Endothelial cell of umbilical vein (primary cell): Measurements from ENCODE around the gene ACOT7. TPM values are rescaled to one million over a fixed set of nuclear protein-coding genes. Genes with fewer than 3 reads are reported as not detected.
A peak's percentile ranks its signal among the peaks of the same experiment; 100 is the strongest.

Source experiments
- BruUV-seq: library from RNA; stranded (reverse); fragments of 400-500 nt; replicated peaks from 2 replicates; lab custom pipeline; 2021; lab: Mats Ljungman, UMichigan
- CTCF ChIA-PET: fragments of 300-600, 350-600 bp; sonication (Branson Sonifier 250); formaldehyde crosslinking; loops from one replicate; lab custom pipeline; 2021; ENCODE audit warnings: antibody characterized with exemption, inconsistent platforms; lab: Charles Lee
- POLR2A ChIA-PET: fragments of 300-600, 350-600 bp; sonication (Branson Sonifier 250); formaldehyde crosslinking; loops from one replicate; lab custom pipeline; 2021; ENCODE audit warnings: antibody characterized with exemption, inconsistent platforms; lab: Charles Lee
- DNase-seq: peaks from one replicate; pipeline ENCODE4 v3.0.0-alpha.2; 2011; ENCODE audit warnings: low read depth, low spot score
- FAIRE-seq: peaks from 2 replicates; lab custom pipeline; 2011; peaks lifted over from hg19 to GRCh38; lab: Jason Lieb, UNC
- H2AFZ ChIP-seq: 2 replicates; pipeline ENCODE4 v1.6.0; 2012; ENCODE audit warnings: low read depth, low read length, control low read depth, inconsistent platforms
- H3K27ac ChIP-seq: 2 replicates; pipeline ENCODE4 v1.5.1; 2011; ENCODE audit warnings: low read depth, mild to moderate bottlenecking, control low read depth, low read length, moderate library complexity; ENCODE audit not compliant: insufficient read depth
- H3K27me3 ChIP-seq, 2 experiments: 2 replicates each; pipeline versions ENCODE4 v1.6.0 to v1.6.1; 2011; ENCODE audit warnings: low read length in 2 of 2, mixed read lengths in 1 of 2; ENCODE audit not compliant: control insufficient read depth in 2 of 2, insufficient read depth in 2 of 2
- H3K36me3 ChIP-seq, 2 experiments: 2 replicates in 1 of 2; 3 replicates in 1 of 2; pipeline ENCODE4 v1.5.1; 2011; ENCODE audit warnings: low read length in 2 of 2, mild to moderate bottlenecking in 1 of 2, moderate library complexity in 1 of 2; ENCODE audit not compliant: control insufficient read depth in 2 of 2, insufficient read depth in 2 of 2; ENCODE audit errors: extremely low read depth in 1 of 2
- H3K4me1 ChIP-seq: 3 replicates; pipeline ENCODE4 v1.5.1; 2011; ENCODE audit warnings: mild to moderate bottlenecking, low read length; ENCODE audit not compliant: control insufficient read depth, insufficient read depth; ENCODE audit errors: extremely low read depth
- H3K4me2 ChIP-seq: 2 replicates; pipeline ENCODE4 v1.6.1; 2011; ENCODE audit warnings: low read length, control low read depth, mixed read lengths; ENCODE audit not compliant: insufficient read depth
- H3K4me3 ChIP-seq, 3 experiments: fragments of 200-600 bp in 1 of 3; sonication (generic), shearing (Covaris generic) in 1 of 3; replicated peaks in 1 of 3; 2 replicates each; pipeline ENCODE4 v1.5.1; 2011 to 2016; ENCODE audit warnings: control low read depth in 3 of 3, low read length in 3 of 3, mild to moderate bottlenecking in 2 of 3, inconsistent platforms in 1 of 3, low read depth in 1 of 3, moderate library complexity in 1 of 3; ENCODE audit not compliant: insufficient read depth in 1 of 3
- H3K79me2 ChIP-seq: 2 replicates; pipeline ENCODE4 v1.6.0; 2012; ENCODE audit warnings: low read length, inconsistent platforms; ENCODE audit not compliant: control insufficient read depth, insufficient read depth
- H3K9ac ChIP-seq: replicated peaks from 2 replicates; pipeline ENCODE3; 2011; ENCODE audit warnings: low read length, control low read depth; ENCODE audit not compliant: insufficient read depth; ENCODE audit errors: extremely low read depth
- H3K9me1 ChIP-seq: replicated peaks from 3 replicates; pipeline ENCODE4 v1.6.0; 2011; ENCODE audit warnings: mild to moderate bottlenecking, low read length; ENCODE audit not compliant: control insufficient read depth, insufficient read depth; ENCODE audit errors: extremely low read depth
- H3K9me3 ChIP-seq: replicated peaks from 2 replicates; pipeline ENCODE4 v1.5.1; 2012; ENCODE audit warnings: low read length, inconsistent platforms; ENCODE audit not compliant: control insufficient read depth, insufficient read depth
- H4K20me1 ChIP-seq: replicated peaks from 2 replicates; pipeline ENCODE3; 2011; ENCODE audit warnings: mild to moderate bottlenecking, low read length; ENCODE audit not compliant: control insufficient read depth, insufficient read depth; ENCODE audit errors: extremely low read depth
- CTCF ChIP-seq, 2 donors: IDR thresholded peaks; 1 replicate in 1 of 2; 2 replicates in 1 of 2; pipeline ENCODE4 v1.5.1; 2011; ENCODE audit warnings: low read length in 2 of 2, mild to moderate bottlenecking in 2 of 2, moderate library complexity in 2 of 2, control low read depth in 1 of 2, inconsistent platforms in 1 of 2, low read depth in 1 of 2; ENCODE audit not compliant: insufficient read depth in 1 of 2; ENCODE audit errors: extremely low read depth in 1 of 2
- EZH2 ChIP-seq: IDR thresholded peaks from 2 replicates; pipeline ENCODE4 v1.6.1; 2012; ENCODE audit warnings: borderline replicate concordance, low read depth, mild to moderate bottlenecking, moderate library complexity, low read length, inconsistent platforms; ENCODE audit not compliant: severe bottlenecking
- FOS ChIP-seq: IDR thresholded peaks from 2 replicates; pipeline ENCODE4 v1.6.1; 2011; ENCODE audit warnings: mild to moderate bottlenecking, low read length, moderate library complexity, borderline replicate concordance; ENCODE audit not compliant: insufficient read depth
- JUN ChIP-seq: IDR thresholded peaks from 2 replicates; pipeline ENCODE4 v1.6.1; 2011; ENCODE audit warnings: borderline replicate concordance, low read depth; ENCODE audit not compliant: insufficient read length, insufficient read depth
- POLR2A ChIP-seq: IDR thresholded peaks from 2 replicates; pipeline ENCODE4 v1.6.1; 2012; ENCODE audit warnings: low read depth, mild to moderate bottlenecking, control low read depth, low read length
- POLR2AphosphoS5 ChIP-seq: IDR thresholded peaks from 2 replicates; pipeline ENCODE4 v1.6.1; 2012; ENCODE audit warnings: low read depth, mild to moderate bottlenecking, control low read depth, low read length, moderate library complexity; ENCODE audit not compliant: insufficient read depth
- dilution Hi-C: fragments of 300-500 bp; cut with MboI; formaldehyde crosslinking; loops from one replicate; pipeline ENCODE4 v1.15.0; 2019; ENCODE audit warnings: low sequenced_read_pairs; ENCODE audit not compliant: extremely low pct_ligation_motif_present
- intact Hi-C: fragments of 100-400 bp; cut with micrococcal nuclease; formaldehyde crosslinking; loops from one replicate; pipeline ENCODE4 v1.10.0; 2022
- polyA plus RNA-seq, 4 experiments: library from polyadenylated mRNA; depleted of rRNA in 3 of 4; stranded (reverse) in 3 of 4; unstranded in 1 of 4; fragments of >200 nt; gene quantifications; 2 replicates each; pipeline versions ENCODE4 v1.2.1 to v1.2.3, GENCODE V29; 2011 to 2012; ENCODE audit warnings: missing spikeins in 1 of 4
- total RNA-seq: library from RNA; stranded (reverse); gene quantifications from 2 replicates; pipeline ENCODE4 v1.2.3, GENCODE V29; 2021

Gene ACOT7
- total and polyA plus RNA-seq, 2 donors (not counting 3 experiments of a cell fraction or from before 2014, with no cell fraction given) = 69.4 to 105 TPM

GRCh38 chr1:6331543-6332273, 61.9 kb downstream of the ACOT7 start:
- DNase-seq (no peak), FAIRE-seq (no peak)
- Histone ChIP-seq H3K4me1 (no peaks in the 10 kb centered on the region), H3K27me3 (no peaks in the 10 kb centered on the region), H3K27ac (no peak overlapping the region), H2AFZ (no peak overlapping the region), H3K4me2 (no peak overlapping the region), H3K9ac (no peak overlapping the region), H3K79me2 (no peaks in the 10 kb centered on the region), H3K9me3 (no peaks in the 10 kb centered on the region), H3K4me3 (no peak overlapping the region), H3K9me1 (no peaks in the 10 kb centered on the region), H4K20me1 (no peaks in the 10 kb centered on the region), H3K36me3 (peaks cover 0 to 2% of the 10 kb centered on the region in 2 experiments)
- no peak for TF ChIP-seq EZH2
- TF ChIP-seq CTCF (IDR thresholded peaks at IDR 0.05; ENCODE audit: extremely low read depth in 1 of 2, insufficient read depth in 1 of 2, low read depth in 1 of 2, low read length in 2 of 2) = peak in 1 of 2 donors; percentile 6
- BruUV-seq = no TSS peak
- dilution Hi-C loops (no loop called here), intact Hi-C loops (no loop called here)
- ChIA-PET POLR2A (no interaction called here), CTCF (interaction anchor here (0.5 to 17.6 kb wide), 3 partner anchors 16 to 89 kb away, joined by 3 to 208 read pairs (median 4); no protein-coding TSS in a partner anchor)

- Histone ChIP-seq H3K4me1 (no peaks in the 10 kb centered on the region), H2AFZ (no peak overlapping the region), H3K36me3 (peaks cover 0 to 2% of the 10 kb centered on the region in 2 experiments), H3K27me3 (no peaks in the 10 kb centered on the region), H3K79me2 (no peaks in the 10 kb centered on the region), H3K9me1 (no peaks in the 10 kb centered on the region), H3K27ac (no peak overlapping the region), H3K9me3 (no peaks in the 10 kb centered on the region), H4K20me1 (no peaks in the 10 kb centered on the region), H3K4me3 (no peak overlapping the region), H3K4me2 (no peak overlapping the region), H3K9ac (no peak overlapping the region)
- intact Hi-C loops = no loop called here
- TF ChIP-seq FOS = no peak
- no peak for TF ChIP-seq POLR2AphosphoS5
- no peak for TF ChIP-seq POLR2A
- no peak for TF ChIP-seq JUN
- ChIA-PET CTCF (interaction anchor here (0.8 to 17.6 kb wide), 3 partner anchors 46 to 107 kb away, joined by 3 to 208 read pairs (median 4); no protein-coding TSS in a partner anchor), POLR2A (no interaction called here)
- DNase-seq = no peak
- dilution Hi-C loops = no loop called here
- BruUV-seq = no TSS peak
- FAIRE-seq = no peak
Observed at GRCh38 chr1:6330410-6330911, 63.1 kb downstream of the ACOT7 start.
